Putamen (tissue), 1 donor: ENCODE data around the gene FARS2.

ENCODE experiments used
- DNase-seq: peaks from one replicate; pipeline ENCODE4 v3.0.0-alpha.2; 2016; ENCODE audit warnings: low spot score

FARS2 gene

DNA sequence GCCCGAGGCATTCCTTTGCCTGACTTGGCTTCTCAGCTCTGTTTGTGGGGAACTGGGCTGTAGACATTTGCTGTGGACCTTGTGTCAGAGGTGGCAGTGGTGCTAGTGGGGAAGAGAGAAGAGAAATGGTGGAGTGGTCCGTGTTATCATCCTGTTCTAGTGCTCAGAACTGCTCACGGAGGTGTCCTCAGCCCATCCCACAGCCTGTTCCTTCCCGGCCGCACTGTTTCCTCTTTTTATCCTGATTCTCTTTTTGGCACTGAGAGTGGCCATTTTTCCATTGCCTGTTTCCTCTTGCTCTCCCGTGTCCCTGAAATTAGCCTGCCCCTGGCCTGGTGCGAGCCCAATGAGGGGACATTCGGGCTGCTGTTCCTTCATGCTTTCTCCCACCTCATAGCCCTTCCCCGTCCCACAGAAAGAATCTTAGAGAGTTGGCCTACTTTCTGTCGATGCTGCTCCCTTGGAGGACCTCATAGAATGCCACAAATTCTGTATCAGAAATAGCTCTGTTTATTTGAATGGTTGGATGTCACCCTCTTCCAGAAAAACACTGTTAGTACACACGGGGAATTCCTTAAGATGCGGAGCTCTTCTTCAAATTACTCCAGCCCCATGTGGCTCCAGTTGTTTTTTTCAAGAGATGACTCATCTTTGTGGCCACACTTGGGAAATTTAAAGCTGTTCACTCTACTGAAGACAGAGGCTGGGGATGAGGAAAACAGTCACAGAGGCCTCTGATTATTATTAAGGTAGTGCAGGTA lies 26.1 kb downstream of the FARS2 start:
- DNase-seq, result no peak

DNA sequence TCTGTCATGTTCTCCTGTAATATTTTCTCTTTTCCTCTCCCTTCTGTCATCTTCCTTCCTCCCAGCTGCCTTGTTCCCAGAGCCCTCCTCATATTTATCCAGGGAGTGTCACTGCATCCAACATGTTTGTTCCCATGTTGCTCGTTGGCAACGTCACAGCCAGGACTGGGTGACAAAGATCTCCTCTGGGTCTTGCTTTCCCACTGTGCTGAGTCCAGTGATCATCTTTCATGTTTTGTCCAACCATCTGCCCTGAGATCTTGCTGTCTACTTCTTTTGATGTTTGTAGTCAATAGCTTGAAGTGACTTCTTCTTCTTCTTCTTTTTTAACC lies 26.6 kb downstream of the FARS2 start:
- DNase-seq, result no peak

DNA sequence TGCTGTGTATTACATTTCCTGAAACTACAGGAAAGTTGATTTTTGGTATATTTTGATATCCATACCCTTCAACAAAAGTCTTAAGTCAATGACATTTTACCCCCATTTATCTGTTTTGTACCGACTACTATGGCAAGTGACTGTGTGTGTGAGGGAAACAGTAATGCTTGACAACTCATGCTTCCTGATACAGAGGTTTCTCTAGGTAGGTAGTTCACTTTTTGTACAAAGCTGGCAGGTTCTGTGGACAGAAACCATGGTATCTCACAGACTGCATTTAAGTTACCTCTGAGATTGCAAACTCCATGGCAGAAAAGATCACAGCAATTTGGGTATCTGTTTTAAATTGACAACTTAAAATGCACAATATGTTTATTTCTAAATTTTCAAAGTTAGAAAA lies 28.8 kb downstream of the FARS2 start:
- no peak for DNase-seq

DNA sequence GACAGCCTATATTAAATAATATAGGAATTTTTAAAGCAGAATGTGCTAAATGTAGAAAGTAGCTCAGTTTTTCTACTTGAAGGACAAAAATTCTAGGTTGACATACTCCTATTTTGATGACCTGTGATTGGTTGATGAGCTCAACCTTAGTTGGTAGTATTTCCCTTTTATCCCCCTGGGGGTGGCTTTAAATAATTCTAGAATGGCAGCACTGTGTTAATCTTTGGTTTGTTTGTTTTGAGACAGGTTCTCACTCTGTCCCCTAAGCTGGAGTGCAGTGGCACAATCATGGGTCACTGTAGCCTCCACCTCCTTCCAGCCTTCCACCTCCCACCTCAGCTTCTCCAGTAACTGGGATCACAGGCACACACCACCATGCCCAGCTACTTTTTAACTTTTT lies 29.2 kb downstream of the FARS2 start:
- no peak for DNase-seq

DNA sequence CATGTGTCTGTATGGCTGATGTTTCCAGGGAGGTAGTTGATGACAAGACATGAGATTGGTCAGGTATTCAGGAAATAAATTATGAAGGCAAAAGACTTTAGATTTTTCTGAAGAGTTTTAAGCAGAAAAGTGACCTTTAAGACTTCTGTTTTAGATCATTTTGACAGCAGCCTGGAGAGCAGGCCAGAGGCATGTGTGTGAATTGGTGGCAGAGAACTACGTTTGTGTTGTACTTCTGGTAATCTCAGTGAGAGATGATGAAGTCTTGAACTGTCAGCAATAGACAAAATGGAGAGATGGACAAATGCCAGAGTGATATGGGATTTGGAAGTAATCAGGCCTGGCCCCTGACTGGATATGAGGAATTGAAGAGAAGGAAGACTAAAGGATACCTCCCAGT lies 30.8 kb downstream of the FARS2 start:
- DNase-seq, result no peak

DNA sequence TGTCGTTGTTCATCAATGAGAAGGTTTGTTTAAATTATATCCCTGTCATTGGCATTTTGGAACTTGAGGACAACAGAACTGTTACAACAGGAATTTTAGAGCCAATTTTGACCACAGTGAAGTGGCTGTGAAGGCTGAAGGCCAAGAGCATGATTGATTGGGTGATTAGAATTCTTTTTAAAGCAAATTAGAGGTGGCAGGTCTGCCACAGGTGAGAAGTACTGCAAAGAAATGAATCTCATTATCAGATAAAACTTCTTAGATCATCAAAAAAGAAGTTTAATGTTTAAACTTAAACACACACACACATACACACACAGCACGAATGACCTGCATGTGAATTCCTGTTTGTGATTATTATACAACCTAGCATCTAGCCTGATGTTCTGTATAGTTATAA lies 32.4 kb downstream of the FARS2 start:
- DNase-seq, result no peak

DNA sequence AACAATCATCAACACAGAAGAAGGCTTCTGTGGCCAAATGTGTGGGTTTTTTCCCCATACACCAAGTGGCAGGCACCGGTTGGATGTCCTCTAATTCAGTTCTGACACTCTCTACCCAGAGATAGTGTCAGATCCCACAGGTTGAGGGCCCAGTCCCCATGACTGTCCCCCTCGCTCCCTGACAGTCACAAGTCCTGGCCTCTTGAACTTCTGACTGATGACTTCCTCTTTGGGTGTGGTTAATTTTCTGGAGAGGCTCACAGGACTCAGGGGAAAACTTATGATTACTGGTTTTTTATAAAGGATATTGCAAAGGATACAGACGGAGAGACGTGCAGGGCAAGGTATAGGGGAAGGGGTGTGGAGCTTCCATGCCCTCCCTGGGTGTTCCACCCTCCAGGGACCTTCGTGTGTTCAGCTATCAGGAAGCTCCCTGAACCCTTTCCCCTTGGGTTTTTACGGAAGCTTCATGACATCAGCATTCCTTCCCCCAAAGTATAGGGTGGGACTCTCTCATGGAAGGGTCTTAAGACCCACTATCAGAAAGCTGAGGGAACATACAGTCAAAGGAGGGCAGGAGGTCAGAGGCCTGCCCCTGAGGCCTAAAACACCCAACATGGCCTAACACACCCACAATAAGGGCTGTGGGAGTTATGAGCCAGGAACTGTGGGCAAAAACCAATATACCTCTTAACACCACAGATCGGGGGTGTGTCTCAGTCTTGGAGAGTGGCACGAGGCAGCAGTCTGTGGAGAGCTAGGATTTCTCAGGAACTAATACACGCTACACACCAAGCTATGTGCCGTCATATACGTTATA lies 33.3 kb downstream of the FARS2 start:
- DNase-seq, result no peak

DNA sequence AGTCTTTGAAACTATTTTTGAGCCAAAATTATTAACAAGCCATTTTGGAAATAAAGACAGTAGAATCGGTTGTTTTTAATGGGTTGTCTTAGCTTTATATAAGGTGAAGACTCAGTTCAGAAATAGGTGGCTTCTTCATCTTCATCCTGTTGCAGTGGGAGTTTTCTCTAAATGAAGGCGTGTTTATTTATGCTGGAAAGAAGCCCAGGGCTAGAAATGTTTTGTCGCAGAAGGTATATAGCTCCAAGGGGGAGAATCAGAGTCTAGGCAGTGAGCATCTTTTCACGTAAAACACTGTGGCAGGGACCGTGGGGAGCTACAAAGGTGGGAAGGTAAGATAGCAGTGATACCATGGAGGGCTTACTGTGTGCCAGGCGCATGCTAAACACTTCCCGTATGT lies 34.3 kb downstream of the FARS2 start:
- no peak for DNase-seq

DNA sequence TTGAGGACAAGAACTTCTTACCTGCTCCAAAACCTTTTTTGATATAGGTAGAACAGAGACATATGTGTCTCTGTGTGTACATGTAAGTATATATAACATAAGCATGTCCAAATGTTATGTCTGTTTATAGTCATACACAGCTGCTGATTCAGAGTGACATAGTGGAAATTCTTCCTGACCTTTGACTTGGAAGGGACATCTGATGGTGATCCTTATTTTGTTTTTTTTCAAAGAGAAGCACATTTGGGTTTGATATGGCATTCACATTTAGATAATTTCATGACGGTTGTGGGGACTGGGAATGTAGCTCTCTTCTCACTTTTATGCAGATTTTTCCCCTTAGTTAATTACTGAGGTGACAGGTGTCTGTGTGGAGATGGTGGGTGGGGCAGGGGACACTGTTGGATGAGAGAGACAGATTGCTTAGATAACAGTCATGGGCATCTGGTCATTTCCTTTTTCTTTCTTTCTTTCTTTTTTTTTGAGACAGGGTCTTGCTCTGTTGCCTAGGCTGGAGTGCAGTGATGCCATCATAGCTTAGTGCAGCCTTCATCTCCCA lies 39.0 kb downstream of the FARS2 start:
- DNase-seq, result no peak

DNA sequence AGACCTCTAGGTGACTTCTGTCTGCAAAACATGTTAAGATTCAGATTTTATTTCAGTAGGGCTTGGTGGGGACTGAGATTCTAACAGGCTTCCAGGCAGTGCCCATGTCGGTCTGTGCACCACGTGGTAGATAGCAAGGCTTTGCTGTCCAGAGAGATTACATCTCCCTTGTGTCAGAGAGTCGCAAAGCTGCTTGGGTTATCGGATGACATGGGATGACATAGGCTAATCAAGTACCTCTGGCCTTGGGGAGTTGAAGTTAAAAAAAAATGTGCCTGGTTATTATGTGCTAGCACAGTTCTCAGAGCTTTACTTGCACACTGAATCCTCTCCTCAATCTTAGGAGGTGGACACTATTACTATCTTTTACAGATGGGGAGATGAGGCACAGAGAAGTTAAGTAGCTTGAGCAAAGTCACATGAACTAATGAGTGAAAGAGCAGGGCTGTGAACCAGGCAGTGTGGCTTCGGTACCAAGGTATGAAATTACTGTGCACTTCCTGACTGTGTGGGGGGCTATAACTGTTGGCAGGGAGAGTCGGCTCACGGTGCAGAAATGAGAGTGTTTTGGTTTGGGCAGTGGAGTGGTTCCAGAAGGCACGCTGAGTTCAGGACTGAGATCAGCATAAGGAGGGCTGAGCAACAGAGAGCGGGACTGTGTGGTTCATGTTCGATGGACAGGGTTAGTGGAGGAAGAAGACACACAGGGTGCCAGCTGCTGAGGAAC lies 41.1 kb downstream of the FARS2 start:
- no peak for DNase-seq

DNA sequence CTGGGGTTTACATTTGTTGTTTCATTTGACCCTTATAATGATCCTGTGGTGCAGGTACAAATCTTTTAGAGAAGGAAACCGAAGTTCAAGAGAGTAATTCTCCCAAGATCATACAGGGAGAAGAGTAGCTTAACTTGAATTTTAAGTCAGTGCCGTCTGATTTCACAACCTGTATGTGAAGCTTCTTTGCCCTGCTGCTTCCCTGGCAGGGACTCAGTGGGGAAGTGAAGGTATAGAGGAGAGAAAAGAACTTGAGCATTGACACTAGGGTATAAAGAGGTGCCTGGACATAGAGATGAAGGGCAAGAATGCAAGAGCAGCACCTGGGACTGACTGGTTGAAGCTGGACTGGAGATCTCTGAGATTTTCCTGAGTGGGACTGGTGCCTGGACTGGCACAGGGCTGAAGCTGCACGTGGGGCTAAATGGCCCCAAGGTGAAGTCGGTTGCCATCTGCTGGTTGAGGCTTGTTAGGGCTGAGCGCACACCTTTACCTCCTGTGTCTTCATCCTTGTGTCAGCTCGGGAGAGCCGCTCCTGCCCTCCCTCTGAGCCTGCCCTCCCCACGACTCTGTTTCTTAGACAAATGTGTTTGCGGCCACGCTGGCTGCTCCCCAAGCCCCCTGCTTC lies 41.8 kb downstream of the FARS2 start:
- DNase-seq, result no peak

DNA sequence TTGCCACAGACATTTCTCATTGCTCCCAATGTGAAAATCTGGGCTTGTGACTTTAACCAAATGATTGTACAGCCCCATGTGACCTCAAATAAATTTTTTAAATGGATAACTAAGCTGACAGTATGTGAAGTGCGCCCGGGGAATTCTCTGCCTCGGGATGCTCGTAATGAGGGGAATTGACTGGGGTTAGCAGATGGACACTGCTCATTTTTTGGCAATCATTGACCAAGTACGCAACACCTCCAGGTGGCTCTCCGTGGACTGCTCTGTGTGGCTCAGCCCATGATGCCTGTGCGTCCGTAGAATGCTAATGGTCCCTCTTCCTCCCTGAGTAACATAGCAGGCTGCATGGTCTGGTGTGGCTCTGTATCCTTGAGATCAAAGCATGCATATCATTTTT lies 42.4 kb downstream of the FARS2 start:
- DNase-seq, result no peak

DNA sequence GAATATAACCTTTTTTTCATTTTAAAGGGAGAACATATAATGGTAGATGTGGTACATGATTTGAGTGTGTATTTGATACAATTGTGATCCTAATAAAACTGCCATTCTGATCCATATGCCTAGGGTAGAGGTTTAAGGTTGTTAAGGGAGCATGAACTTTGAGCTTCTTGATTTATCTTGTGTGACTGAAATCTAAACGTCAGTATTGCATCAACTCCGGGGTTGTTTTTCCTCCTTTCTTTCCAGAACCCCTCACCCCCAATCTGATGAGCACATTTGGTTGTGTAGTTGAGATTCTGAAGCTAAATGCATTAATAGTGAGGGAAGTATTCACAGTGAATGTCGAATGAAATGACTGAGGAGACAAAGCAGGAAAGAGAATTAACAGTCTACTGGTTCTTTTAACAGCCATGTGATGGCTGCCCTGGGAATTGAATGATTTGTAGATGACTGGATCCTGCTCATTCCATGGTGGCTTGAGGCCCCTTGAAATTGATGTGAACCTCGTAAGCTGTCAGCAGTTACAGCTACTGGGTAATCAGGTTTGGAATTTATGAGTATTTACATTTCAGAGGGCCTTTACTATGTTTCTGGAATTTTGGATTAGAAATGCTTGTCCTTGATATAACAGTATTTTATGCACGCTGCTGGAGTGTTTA lies 44.8 kb downstream of the FARS2 start:
- no peak for DNase-seq

DNA sequence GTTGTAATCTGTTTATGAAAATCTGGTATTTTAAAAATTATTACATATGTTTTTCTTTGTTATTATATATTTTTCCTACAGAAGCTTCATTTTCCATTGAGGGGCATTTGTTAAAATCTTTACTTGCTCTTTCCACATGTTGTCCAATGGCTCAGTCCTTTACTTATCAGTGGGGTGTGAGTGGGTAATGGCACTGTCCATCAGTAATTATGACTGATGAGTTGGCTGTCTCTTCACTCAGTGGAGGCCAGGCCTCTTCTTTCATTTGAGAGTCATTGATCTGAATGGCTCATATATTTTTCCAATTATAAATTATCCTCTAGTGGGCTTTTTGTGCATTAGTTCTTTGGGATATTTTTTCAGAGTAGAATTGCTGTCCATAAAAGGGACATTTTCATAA lies 45.7 kb downstream of the FARS2 start:
- no peak for DNase-seq

DNA sequence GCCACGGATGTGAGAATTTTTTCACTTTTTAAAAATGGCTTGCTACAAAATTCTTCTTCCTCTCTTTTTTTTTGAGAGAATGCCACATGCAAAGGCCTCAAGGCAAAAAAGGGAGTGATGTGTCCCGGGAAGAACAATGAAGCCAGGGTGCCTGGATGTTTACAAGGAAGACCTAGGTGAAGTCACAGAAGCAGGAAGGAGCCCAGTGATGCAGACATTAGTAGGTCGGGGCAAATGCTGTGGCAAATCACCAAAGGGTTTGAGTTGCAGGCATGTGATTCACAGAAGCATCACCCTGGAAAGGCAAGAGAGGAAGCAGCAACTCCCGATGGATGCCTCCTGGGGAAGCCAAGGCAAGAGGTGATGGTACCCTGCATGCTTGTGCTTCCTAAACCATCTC lies 46.8 kb downstream of the FARS2 start:
- DNase-seq, result no peak

DNA sequence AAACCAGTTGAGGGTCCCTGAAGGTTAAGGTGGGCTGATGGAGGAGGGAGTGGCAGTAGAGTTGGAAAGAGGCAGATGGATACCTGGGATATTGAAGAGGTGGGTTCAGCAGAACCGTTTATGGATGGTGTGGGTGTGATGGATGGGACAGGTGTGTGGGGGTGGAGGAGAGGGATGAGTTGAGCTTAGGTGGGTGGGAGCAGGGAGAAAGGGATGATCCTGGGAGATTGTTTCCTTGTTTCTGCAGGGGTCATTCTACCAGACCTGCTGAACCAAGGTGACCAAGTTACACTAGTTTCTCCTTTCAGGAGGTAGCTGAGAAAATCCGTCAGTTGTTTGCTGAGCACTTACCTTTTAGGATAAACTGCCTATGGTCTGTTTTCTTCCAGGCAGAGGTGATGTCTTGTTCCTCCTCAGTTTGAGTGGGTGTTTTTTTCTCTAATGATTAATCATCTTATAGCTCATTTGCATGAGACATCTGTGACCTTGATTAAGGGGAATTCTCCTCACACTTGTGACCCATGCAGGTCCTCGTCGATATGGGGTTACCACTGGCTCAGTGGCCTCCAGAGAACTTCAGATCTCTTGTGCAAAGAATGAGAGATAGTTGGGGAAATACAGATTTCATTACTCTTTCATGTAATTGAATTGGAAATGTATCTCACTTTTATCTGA lies 53.0 kb downstream of the FARS2 start:
- peak; percentile 52 for DNase-seq

DNA sequence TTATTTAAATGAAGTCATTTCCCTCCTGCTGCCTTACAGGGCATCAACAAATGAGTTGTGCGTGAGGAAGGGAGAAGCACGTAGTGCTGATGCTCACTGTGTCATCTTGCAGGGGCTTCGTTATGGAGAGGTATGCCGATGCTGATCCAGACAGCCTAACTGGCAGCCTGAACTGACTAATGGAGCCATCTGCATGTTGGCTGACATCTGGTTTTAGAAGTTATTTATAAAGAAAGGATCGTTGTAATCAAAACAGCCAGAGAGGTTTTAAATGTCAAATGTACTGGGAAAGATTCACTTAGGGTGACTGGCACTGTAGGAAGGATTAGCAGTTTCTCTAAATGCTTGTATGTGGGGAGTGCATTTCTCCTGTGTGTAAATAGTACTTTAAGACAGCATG lies 54.6 kb downstream of the FARS2 start:
- DNase-seq, result no peak

DNA sequence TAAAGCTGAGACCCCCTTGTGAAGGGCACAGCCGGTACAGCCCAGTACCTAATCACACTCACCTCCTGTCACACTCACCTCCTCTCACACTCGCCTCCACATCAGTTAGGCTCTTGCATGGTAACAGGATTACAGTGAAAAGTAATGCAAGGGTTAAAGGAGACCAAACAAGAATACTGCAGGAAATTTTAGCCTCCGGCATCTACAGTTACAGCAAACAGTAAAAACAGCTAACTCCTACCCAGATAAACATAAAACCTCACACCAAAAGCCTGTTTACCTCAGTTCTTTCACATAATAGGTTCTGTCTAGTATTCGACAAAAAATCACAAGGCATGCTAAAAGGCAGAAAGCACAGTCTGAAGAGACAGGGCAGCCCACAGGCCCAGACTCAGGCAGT lies 55.6 kb downstream of the FARS2 start:
- no peak for DNase-seq

DNA sequence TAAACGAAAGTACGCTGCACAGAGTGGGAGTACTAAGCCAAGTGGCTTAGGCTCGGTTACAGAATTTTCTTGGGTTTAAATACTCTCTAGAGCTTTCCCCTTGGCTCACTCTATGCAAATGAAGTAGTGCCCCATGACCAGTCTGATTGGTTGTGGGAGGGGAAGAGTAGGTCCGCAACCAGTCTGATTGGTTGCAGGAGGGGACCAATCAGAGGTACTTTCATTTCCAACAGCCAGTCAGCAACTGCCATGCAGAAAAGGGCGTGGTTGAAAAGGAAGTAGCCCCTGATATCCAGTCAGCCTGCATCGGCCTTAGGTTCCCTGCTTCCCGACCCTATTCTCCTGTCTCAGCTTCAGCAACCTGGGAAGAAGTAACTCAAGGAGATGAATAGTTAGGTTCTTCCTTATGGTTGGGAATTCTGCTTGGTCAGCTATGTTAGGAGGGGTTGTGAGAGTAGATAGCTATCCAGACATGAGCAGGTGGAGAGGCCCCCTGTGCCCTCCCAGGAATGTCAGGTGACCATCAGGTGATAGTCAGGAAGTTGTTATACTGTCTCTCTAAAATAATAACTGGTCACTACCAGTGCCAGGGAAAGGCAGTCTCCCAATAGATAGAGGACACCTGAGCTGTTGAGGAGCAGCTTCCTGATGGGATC lies 57.4 kb downstream of the FARS2 start:
- DNase-seq, result no peak

DNA sequence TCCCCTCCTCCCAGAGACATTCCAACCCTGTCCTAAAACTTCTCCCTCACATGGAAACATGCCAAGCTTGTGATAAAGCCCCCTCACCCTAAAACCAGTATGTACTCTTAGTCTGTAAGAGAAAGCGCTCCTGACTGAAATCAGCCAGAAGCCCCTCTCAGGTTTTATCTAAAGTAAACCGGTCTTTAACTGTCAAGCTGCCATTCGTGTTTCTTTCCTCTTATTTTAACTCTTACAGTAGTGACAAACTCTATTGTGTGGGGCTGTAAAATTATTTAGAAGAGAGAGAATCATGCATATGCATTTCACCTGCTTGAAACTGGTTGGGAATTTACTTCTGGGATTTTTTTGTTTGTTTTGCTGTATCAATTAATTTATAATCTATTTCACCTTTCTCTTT lies 62.7 kb downstream of the FARS2 start:
- no peak for DNase-seq

DNA sequence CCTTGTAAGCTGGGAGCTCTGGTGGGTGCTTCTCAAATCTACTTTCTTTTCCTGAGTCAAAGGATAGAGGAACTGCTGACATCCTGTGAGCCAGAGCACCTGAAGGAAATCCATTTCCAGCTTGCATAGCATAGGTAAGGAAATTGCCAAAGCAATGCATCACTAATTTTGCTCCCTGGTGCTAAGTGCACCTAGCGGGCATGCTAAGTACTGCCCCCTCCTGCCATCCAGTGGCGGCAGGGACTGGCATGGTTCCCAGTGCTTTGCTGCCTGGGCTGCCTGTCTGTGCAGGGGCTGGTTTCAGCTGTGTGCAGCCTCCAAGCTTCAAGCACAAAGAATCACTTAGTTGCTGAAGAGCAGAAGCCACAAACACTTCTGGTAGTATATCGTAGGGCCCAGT lies 63.9 kb downstream of the FARS2 start:
- peak; percentile 71 for DNase-seq
